ENCODE data around the gene CCNB2. TPM values are rescaled to one million over a fixed set of nuclear protein-coding genes. Genes with fewer than 3 reads are reported as not detected.
"Not testable (repeated sequence)": the region's sequence is repeated elsewhere in the genome, so short reads cannot be mapped to it uniquely, and the experiment has no call there.

The CCNB2 gene
- polyA plus RNA-seq, 1 donor = 61.4 TPM

DNA sequence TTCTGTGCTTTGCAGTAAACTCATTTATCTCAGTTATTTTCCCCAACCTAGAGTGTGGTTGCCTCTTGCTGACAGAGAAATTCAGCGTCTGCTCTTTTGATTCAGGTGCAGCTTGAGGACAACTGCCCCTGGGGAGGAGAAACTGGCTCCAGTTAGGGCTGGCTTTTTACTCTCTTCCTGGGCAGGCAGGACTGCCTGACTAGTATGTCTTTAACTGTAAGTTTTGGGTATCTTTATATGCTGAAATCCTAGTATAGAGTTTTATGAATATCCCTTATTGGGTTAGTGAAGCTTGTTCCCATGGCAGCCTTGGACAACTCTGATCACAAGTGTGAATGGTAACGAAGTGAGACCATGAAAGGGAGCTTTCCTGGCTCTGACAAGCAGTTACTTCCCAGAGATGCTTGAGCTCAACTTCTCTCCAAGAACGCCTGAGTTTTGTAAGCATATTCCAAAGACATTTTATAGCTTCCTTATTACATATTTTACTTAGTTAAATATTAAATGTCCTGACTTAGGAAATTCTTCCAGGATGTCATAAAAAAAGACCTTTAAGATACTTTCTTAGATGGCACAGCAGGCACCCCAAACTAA lies 27.1 kb downstream of the CCNB2 start:
- DNase-seq = no peak

DNA sequence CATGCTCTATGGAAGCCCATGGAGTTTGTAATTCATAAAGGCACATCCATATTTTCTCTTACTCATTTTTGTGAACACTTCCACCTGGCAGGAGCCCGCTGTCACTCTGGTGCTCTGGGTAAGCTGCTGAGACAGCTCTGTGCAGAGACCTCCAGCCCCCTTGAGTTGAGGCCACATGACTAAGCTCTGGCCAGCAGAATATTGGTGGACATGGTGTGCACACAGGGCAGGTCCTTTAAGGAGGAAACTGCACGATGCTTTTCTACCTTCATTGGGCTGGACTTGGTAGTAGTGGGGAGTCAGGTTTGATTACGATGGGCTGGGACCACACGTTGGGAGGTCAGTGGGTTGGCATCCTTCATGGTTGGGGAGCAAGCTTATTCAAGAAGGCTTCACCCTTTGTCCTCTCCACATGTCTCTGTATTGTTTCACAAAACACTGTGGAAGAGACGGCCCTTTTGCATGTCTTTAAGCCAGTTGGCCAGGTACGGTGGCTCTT lies 29.0 kb downstream of the CCNB2 start:
- DNase-seq = no peak

DNA sequence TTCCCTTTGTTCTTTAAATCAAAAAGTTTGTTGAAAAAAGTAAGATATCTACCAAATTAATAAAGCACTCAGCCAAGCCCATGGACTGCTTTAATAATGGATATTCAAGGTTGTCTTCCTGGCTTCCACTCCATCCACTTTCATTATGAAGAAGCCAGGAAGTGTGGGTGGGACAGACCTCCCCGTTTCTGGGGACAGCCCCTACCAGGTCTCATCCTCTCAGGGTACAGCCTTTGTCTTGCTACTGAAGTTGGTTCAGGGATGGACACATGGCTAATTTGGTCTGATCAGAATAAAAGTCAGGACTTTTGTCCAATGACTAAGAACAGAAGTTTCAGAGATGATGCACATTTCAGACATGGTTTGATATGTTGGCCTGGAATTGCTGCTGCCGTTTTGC lies 32.6 kb downstream of the CCNB2 start:
- DNase-seq = no peak

DNA sequence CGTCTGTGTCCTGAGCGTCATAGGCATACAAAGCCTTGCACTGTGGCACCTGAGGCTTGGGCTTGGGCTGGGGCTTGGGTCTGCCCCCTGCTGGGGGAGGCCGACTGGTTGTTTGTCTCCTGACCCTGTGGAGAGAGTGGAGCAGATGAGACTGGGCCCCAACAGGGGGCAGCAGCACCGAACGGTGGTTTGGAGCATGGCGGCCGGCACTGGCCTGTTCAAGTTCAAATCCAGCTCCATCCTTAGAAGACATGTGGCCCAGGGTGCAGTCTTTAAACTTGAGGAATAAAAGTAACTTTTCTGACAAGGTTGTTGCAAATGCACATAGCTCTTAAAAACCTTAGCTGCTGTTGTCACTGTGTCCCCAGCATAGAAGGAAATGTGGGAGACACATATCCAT lies 33.3 kb downstream of the CCNB2 start:
- DNase-seq = no peak

DNA sequence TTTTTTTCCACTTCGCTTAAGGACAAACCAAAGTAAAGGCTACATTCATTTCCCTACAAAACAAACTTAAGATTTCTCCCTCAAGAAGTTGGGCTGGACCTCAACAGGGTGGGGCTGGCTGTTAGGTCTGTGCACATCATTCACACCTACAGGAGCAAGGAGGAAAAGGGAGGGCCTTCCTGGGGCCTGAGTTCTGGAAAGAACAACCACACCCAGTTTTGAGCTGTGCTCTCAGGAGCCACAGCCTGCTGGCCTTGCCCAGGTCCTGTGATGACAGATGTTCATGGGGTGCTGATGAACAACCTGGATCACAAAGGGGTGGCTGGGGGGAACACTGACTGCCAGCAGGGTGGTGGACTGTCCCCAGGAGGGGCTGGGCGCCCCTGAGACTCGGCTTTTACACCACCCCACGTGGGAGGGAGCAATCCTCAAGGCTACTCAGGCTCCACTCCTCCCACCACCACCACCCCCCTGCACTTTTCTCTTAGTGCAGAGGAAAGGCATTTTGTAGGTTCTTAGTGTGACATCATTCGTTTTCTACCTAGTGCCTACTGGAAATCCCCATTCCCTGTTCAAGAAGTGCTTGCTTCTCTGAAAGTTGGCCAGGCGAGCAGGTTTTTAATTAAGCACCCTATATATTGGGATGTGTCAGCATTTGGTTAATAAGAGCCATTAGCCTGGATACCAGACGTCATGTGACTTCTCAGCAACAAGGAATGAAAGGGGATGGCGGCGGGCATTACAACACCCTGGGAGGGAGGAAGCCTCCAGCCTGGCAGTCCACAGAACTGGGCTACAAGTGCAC lies 35.7 kb downstream of the CCNB2 start:
- DNase-seq = no peak

DNA sequence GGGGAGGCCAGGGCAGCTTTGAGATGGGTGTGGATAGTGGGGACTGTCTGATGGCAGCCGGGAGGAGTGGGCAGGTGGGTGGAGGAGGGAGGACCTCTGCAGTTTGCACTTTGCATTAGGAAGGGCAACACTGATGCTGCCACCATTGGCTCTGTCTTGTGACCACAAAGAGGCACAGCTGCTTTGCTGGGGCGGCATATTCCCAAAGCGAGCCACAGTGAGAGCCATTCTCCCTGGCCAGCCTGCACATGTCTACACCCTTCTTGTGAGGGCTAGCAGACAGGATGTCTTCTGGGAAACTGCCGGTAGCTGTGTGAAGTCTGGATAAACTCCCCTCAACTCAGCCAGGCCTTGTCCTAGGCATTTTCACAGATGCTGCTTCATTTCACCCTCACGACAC lies 38.3 kb downstream of the CCNB2 start:
- DNase-seq = no peak

DNA sequence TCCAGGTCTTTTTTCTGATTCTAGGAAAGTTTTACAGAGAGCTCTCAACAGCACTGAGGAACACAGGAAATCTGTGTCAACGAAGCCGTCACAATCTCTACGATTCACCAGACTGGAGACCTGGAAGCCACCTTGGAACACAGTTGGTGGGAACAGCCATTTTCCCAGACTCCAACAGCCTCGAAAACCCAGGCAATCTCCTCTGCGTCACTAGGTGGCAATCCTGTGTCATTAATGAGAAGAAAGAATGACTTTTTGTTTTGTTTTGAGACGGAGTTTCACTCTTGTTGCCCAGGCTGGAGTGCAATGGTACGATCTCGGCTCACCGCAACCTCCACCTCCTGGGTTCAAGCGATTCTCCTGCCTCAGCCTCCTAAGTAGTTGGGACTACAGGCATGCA lies 39.6 kb downstream of the CCNB2 start:
- not testable (repeated sequence) for DNase-seq

DNA sequence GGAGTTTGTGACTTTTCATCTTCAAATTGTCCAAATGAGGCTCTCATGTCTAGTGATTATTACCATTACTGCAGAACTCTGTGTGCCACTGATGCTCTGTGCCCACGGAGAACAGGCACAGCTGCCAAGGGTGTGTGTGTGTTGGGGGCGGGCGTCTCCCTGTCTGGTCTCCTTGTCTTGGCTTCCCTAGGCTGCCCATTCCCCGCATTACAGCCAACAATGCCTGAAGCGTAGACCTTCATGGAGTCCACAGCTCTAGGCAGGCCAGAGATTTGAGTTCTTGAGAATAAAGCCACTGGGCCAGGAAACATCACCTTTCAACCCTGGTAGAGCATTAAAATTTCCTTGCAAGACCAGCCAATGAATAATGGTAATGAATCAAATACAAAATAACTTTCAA lies 42.7 kb downstream of the CCNB2 start:
- no peak for DNase-seq

DNA sequence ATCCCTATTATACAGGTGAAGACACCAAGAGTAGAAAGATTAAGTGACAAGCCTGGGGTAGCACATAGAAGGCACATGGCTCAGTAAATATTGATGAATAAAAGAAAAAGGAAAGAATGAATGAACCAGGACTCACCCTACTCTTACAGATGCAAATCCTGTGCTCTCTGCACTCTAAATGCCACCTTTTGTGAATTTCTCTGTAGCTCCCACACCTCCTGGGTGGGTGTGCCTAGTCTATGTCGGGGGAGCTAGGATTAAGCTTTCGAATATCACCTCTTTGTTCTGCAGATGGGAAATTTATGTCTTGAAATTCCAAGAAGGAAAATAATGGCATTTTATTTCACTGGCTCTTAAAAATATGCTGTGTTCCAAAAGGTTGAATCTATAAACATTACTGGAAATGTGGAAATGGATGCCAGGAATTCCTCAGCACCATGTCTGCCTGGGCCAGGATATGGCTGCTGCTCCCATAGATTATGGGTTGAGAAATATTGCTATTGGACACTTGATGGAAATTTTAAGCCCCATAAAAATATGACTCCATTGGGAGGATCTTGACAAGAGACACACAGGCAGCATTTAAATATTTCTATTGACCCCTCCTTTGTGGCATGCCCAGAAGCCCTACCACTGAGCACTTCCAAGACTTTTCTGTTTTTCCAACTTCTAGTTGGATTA lies 43.3 kb downstream of the CCNB2 start:
- DNase-seq = no peak

DNA sequence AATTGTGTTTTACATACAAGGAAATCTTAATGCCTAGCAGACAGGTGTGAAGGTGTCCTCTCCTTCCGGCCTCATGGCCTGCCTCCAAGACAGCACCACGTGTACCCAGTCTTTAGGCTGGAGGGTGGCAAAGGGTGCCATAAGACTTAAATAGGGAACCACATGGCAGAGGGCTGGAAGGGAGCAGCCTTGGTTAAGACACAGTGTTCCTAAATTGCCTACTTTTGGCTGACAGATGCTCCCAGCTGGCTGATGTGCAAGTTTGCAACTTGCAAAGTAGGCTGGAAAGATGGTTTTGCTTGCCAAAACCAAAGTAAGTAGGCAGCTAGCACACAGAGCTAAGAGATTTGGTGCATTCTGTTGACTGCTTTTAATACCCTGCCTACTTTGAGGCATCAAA lies 45.2 kb downstream of the CCNB2 start:
- DNase-seq = no peak

DNA sequence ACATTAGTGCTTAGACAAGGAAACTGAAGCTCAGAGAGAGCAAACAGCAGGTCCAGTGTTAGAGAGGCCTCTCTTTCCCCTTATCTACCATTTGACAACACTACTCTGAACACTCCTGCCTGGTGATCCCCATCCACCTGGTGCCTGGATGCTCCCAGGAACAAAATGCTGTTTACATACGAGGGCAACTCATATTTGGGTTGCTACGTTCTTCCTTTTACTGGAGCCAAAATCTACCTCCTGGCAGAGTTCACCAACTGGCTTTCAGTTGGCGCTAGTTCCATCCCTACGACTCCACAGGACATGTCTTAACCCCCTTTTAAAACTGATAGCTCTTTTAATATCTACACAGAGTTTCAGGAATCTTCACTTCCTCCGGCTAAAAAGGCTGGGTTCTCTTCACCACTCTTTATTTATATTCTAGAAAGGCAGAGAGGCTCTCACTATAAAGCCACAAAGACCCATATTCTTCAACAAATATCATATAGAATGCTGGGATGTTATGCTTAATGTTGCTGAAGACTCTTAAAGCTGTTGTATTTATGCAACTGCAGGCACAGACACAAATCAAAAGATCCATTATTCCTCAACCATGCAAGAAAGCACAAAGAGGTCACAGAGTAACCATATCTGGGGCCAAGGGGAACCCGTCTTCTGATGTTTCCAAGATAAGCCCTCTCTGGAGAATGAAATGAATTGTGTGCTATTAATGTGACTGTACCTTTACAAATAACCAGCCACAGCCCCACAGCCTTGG lies 47.9 kb downstream of the CCNB2 start:
- DNase-seq = no peak

DNA sequence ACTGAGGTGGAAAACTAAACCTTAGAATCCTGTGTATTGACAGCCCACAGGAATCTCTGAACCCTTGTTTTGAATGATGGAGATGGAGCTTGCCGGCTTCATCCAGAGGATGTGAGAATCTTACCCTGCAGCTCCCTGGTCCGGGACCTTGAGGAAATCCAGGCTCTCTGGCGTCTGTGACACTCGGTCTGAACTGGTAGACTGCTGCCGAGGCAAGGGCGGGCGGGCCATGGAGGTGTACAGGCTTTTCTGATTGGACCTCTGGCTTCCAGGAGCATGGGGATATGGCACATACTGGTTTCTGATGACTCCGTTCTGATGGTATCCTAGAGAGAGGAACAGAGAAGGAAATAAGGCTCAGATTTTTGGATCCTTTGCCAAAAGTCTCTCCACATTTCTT lies 48.5 kb downstream of the CCNB2 start:
- no peak for DNase-seq

DNA sequence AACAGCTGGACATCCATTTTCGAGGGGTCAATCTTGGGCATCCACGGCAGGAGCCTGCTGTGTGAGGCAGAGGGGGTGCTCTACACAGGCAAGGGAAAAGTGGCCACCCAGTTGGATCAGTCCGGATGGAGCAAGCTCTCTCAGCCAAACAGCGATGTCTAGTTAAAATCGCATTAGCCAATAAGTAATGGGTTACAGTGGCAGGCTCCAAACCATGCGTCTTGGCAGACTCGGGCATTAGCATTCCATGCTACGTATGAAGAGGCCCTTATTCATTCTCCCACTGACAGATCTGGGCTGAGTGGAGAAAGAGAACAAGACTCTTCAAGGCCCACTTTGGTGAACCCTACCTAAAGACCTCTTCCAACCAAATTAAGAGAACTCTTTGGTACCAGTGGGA lies 49.3 kb downstream of the CCNB2 start:
- no peak for DNase-seq

DNA sequence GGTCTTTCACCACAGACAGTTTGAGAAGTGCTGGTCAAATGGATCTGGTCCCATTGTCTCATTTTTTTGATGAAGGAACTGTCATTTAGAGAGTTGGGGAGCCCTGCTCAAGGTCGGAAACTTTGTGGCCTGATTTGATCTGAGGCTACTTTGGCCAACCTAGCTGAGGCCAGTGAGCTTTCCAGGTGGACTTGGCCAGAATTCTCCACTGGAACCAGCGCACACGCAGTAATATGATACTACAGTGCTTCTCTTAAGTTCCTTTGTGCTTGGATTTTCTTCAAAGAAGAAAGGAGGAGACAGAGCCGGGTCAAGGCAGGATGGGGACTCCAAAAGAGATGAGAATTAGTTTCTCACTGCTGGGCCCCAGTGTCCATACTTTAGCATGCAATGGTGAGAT lies 50.5 kb downstream of the CCNB2 start:
- DNase-seq = no peak

DNA sequence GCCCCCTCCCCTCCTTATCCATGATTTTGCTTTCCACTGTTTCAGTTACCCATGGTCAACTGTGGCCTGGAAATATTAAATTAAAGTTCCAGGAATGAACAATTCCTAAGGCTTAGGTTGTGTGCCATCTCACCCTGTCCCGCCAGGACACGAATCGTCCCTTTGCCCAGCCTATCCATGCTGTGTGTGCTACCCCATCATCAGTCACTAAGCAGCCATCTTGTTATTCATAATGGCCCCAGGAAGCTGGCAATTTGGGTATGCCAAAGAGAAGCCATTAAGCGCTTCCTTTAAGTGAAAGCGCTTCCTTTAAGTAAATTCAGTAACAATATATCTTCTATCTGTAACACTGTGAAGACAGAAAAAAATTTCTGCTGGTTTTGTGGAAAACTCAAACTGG lies 52.5 kb downstream of the CCNB2 start:
- DNase-seq = no peak

DNA sequence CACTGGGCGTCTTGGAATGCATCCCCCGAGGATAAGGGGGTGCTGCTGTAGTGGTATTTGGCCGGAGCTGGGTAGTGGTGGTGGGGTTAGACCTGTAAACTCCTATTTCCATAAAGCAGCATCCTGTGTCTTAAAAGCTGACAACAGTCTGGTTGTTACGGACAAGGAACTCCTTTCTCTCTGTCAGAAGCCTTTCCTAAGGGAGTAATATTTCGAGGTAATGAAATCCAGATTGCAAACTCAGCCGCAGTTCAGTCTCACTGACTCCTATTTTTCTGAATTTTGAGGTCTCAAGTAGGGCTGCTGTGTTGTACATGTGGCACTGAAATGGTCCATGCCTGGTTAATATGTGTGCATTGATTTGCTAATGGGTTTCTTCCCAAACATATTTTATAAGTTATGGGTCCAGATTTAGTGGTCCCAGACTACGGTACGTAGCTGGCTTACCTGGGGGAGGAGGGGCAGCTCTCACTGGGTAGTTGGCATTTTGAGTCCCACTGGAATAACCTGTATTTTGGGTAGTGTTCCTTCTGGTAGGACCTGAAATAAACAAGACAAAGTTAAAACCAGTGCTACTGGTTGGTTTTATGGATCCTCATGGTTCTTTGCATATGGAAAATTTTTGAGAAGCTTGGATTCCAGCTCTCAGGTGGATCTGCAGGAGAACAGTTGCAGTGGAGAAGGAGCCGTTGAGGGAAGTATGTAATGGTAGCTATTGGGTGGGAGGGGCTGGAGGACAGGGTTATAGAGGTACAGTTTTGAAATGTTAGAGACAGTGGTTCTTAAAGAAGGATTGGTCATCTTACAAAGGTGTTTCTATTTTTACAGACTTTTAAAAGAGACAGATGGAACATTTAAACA lies 53.1 kb downstream of the CCNB2 start:
- no peak for DNase-seq

DNA sequence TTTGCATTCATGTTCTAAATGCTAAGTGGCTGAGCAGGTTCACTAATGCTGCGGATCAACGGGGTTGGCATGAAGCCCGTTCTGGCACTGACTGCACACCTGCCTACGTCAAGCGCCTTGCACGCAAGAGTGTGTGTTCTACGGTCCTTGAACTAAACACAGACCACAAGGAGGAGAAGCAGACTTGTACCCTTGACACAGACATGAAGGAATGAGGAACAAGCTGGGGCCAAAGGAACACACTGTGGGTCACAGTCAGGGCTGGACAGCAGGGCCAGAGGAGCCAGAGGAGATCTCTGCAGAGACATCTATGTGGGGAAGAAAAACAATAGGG lies 53.7 kb downstream of the CCNB2 start:
- DNase-seq = no peak

DNA sequence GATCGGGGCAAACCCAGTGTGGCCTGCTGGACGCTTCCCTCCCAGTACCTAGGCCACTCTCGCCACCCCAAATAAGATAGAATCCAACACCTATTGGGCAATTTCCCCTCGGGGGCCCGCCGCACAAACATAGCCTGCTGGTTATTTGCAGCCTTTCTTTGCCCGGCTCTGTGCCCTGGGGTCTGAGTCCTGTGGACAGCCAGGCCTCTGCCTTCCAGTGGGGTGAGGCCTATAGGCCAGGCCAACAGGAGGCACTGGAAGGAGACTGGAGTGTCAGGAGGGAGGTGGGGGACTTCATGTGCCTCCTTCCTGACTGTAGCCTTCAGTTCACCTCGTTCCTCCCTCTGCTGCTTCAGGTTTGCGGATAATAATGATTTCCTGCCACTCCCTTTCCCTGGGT lies 54.3 kb downstream of the CCNB2 start:
- DNase-seq = no peak

DNA sequence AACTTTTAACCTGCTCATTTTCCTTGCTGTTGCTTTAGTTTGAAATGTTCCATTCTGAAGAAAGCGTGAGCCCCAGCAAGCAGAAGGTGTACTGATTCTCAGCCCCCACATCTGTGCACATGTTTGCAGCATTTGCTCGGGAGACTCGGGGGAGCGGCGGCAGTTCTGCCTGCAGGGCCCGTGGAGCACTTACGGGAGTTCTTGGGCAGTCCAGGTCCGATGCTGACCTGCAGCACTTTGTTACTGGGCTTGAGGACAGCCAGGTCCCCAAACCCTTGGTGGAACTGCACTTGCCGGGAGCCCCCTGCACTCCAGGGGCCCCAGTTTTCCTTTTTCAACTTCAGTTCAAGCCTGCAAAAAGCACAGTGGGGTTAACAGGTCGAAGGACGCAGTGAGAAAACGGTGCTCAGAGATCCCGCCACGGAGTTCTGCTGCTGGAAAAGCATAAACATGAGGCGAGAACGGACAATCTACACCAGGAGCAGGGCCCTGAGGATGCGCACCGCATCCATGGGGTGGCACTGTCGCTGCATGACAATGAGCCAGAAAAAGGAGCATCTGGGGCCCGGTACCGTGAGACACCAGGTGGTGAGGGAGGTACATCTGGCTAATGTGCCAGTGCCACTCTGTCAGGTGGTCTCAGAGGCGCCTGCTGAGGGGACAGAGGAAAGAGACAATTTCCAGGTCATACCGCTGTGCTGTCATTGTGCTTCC lies 56.1 kb downstream of the CCNB2 start:
- DNase-seq = no peak

DNA sequence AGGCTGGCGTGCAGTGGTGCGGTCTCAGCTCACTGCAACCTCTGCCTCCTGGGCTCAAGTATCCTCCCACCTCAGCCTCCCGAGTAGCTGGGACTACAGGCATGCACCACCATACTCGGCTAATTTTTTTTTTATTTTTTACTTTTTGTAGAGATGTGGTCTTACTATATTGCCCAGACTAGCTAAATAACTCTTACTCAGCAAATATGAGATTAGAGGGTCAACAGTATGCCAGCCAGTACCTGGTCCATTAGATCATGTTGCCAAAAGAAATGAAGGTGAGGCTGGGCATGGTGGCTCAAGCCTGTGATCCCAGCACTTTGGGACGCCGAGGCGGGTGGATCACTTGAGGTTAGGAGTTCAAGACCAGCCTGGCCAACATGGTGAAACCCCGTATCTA lies 57.1 kb downstream of the CCNB2 start:
- DNase-seq = not testable (repeated sequence)

DNA sequence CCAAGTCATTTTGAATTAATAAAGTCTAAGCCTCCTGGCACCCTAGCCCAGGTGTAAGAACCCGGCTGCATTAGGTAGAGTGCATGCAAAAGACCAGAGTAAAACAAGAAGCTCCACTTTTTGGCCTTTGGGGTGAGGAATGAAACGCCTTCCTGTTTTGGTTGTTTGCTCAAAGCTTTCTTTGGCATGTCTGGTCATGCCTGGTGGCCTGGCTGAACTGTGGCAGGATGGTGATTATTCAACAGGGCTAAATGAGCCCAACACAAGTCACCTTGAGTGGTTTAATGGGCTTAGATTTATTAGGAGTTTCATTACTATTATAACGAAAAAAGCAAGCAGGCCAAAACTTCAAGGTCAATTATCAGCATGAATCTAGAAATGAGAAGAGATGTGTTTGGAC lies 60.8 kb downstream of the CCNB2 start:
- DNase-seq = peak; percentile 33

Measured in left kidney (tissue), 2 donors.